Measurements from ENCODE around the gene CILP2. TPM values are rescaled to one million over a fixed set of nuclear protein-coding genes. Genes with fewer than 3 reads are reported as not detected.

Gene CILP2
- total and polyA plus RNA-seq, 4 donors, result 0.08 to 0.42 (median 0.09) TPM; not detected in 1

DNA sequence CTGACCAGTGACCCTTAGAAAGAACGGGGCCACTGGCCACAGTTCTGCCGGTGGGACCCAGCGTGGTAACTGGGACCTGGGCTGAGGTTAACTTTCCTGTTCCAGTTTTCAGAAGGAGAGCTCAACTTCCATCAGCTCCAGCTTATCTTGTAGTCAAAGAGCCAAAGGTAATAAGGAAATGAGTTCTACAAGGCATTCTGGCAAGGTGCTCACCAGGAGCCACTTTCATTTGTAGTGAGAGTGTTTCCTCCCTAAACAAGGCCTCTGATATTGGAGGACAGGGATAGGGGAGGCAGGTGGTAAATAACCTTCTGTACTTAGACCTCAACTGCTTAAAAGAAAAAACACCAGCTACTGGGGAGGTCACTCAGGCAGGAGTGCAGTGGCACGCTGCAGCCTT, 42.4 kb downstream of the CILP2 start:
- Histone ChIP-seq H3K27ac (ENCODE audit: low read depth in 1 of 2, low read length in 2 of 2) (no peak overlapping the region), H3K4me3 (ENCODE audit: low read depth in 1 of 3, low read length in 3 of 3) (no peak overlapping the region), H3K4me1 (ENCODE audit: control insufficient read depth in 4 of 4, insufficient read depth in 4 of 4, low read length in 3 of 4) (no peaks in the 10 kb centered on the region), H3K27me3 (ENCODE audit: control insufficient read depth in 4 of 4, insufficient read depth in 4 of 4, low read length in 3 of 4) (no peaks in the 10 kb centered on the region), H3K9me3 (ENCODE audit: control insufficient read depth in 4 of 4, low read length in 3 of 4) (no peaks in the 10 kb centered on the region), H3K36me3 (ENCODE audit: control insufficient read depth in 4 of 4, insufficient read depth in 3 of 4, low read depth in 1 of 4, low read length in 3 of 4) (no peaks in the 10 kb centered on the region), H3K9ac (ENCODE audit: low read depth in 1 of 2, low read length in 2 of 2) (no peak overlapping the region)
- 89% methylated on average over 4 of the region's 4 CpGs for WGBS
- DNase-seq (ENCODE audit: low spot score), result no peak
- no peak for TF ChIP-seq NR2F2 (IDR thresholded peaks at IDR 0.05)
- TF ChIP-seq, protein P1, sequence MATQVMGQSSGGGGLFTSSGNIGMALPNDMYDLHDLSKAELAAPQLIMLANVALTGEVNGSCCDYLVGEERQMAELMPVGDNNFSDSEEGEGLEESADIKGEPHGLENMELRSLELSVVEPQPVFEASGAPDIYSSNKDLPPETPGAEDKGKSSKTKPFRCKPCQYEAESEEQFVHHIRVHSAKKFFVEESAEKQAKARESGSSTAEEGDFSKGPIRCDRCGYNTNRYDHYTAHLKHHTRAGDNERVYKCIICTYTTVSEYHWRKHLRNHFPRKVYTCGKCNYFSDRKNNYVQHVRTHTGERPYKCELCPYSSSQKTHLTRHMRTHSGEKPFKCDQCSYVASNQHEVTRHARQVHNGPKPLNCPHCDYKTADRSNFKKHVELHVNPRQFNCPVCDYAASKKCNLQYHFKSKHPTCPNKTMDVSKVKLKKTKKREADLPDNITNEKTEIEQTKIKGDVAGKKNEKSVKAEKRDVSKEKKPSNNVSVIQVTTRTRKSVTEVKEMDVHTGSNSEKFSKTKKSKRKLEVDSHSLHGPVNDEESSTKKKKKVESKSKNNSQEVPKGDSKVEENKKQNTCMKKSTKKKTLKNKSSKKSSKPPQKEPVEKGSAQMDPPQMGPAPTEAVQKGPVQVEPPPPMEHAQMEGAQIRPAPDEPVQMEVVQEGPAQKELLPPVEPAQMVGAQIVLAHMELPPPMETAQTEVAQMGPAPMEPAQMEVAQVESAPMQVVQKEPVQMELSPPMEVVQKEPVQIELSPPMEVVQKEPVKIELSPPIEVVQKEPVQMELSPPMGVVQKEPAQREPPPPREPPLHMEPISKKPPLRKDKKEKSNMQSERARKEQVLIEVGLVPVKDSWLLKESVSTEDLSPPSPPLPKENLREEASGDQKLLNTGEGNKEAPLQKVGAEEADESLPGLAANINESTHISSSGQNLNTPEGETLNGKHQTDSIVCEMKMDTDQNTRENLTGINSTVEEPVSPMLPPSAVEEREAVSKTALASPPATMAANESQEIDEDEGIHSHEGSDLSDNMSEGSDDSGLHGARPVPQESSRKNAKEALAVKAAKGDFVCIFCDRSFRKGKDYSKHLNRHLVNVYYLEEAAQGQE (IDR thresholded peaks at IDR 0.05), result no peak
- TF ChIP-seq FOXA2 (IDR thresholded peaks at IDR 0.05), result no peak
- TF ChIP-seq RXRA (IDR thresholded peaks at IDR 0.05), result no peak
- TF ChIP-seq TAF1 (conservative IDR thresholded peaks at IDR 0.05), result no peak
- TF ChIP-seq, protein P2, sequence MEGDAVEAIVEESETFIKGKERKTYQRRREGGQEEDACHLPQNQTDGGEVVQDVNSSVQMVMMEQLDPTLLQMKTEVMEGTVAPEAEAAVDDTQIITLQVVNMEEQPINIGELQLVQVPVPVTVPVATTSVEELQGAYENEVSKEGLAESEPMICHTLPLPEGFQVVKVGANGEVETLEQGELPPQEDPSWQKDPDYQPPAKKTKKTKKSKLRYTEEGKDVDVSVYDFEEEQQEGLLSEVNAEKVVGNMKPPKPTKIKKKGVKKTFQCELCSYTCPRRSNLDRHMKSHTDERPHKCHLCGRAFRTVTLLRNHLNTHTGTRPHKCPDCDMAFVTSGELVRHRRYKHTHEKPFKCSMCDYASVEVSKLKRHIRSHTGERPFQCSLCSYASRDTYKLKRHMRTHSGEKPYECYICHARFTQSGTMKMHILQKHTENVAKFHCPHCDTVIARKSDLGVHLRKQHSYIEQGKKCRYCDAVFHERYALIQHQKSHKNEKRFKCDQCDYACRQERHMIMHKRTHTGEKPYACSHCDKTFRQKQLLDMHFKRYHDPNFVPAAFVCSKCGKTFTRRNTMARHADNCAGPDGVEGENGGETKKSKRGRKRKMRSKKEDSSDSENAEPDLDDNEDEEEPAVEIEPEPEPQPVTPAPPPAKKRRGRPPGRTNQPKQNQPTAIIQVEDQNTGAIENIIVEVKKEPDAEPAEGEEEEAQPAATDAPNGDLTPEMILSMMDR (IDR thresholded peaks at IDR 0.05; ENCODE audit: low read depth, low read length, missing input control), result no peak
- TF ChIP-seq EGR1 (IDR thresholded peaks at IDR 0.05; ENCODE audit: low read depth in 2 of 2), result no peak
- no peak for TF ChIP-seq RAD21 (IDR thresholded peaks at IDR 0.05)
- TF ChIP-seq GABPA (IDR thresholded peaks at IDR 0.05 in 1 of 2, conservative IDR thresholded peaks at IDR 0.05 in 1 of 2), result no peak
- no peak for TF ChIP-seq JUND (IDR thresholded peaks at IDR 0.05)
- TF ChIP-seq, protein P3, sequence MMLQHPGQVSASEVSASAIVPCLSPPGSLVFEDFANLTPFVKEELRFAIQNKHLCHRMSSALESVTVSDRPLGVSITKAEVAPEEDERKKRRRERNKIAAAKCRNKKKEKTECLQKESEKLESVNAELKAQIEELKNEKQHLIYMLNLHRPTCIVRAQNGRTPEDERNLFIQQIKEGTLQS (IDR thresholded peaks at IDR 0.05), result no peak
- TF ChIP-seq, protein P4, sequence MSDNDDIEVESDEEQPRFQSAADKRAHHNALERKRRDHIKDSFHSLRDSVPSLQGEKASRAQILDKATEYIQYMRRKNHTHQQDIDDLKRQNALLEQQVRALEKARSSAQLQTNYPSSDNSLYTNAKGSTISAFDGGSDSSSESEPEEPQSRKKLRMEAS (IDR thresholded peaks at IDR 0.05), result no peak
- TF ChIP-seq, protein P5, sequence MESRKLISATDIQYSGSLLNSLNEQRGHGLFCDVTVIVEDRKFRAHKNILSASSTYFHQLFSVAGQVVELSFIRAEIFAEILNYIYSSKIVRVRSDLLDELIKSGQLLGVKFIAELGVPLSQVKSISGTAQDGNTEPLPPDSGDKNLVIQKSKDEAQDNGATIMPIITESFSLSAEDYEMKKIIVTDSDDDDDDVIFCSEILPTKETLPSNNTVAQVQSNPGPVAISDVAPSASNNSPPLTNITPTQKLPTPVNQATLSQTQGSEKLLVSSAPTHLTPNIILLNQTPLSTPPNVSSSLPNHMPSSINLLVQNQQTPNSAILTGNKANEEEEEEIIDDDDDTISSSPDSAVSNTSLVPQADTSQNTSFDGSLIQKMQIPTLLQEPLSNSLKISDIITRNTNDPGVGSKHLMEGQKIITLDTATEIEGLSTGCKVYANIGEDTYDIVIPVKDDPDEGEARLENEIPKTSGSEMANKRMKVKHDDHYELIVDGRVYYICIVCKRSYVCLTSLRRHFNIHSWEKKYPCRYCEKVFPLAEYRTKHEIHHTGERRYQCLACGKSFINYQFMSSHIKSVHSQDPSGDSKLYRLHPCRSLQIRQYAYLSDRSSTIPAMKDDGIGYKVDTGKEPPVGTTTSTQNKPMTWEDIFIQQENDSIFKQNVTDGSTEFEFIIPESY (IDR thresholded peaks at IDR 0.05), result no peak
- TF ChIP-seq FOXA1 (IDR thresholded peaks at IDR 0.05), result no peak

DNA sequence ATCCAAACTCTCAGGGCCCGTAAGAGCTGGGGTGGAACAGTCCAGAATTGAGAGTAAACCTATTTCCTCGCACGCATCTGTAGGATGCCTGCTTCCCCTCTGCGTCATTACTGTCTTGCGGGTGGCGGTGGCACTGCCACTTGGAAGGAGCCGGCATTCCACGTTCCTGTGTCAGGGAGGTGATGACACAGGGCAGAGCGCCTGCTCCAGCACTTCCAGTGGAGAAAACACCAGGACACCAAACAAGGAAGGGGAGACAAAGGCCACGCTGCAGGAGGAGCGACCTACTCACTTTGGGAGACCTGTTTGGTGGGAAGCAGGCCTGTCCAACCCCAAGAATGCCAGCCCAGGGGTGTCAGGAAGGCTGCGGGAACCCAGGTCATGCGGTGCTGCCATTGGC, 43.3 kb downstream of the CILP2 start:
- WGBS, result 92% methylated on average over 13 of the region's 13 CpGs
- no peak for DNase-seq (ENCODE audit: low spot score)
- Histone ChIP-seq H3K27me3 (ENCODE audit: control insufficient read depth in 4 of 4, insufficient read depth in 4 of 4, low read length in 3 of 4) (no peaks in the 10 kb centered on the region), H3K4me3 (ENCODE audit: low read depth in 1 of 3, low read length in 3 of 3) (no peak overlapping the region), H3K9me3 (ENCODE audit: control insufficient read depth in 4 of 4, low read length in 3 of 4) (no peaks in the 10 kb centered on the region), H3K27ac (ENCODE audit: low read depth in 1 of 2, low read length in 2 of 2) (no peak overlapping the region), H3K4me1 (ENCODE audit: control insufficient read depth in 4 of 4, insufficient read depth in 4 of 4, low read length in 3 of 4) (no peaks in the 10 kb centered on the region), H3K9ac (ENCODE audit: low read depth in 1 of 2, low read length in 2 of 2) (no peak overlapping the region), H3K36me3 (ENCODE audit: control insufficient read depth in 4 of 4, insufficient read depth in 3 of 4, low read depth in 1 of 4, low read length in 3 of 4) (no peaks in the 10 kb centered on the region)
- TF ChIP-seq RXRA (IDR thresholded peaks at IDR 0.05) (no peak), GABPA (IDR thresholded peaks at IDR 0.05 in 1 of 2, conservative IDR thresholded peaks at IDR 0.05 in 1 of 2) (no peak), SP1 (IDR thresholded peaks at IDR 0.05) (no peak), HNF4G (IDR thresholded peaks at IDR 0.05) (no peak), EGR1 (IDR thresholded peaks at IDR 0.05; ENCODE audit: low read depth in 2 of 2) (no peak), FOXA1 (IDR thresholded peaks at IDR 0.05) (no peak), TAF1 (conservative IDR thresholded peaks at IDR 0.05) (no peak), FOXA2 (IDR thresholded peaks at IDR 0.05) (no peak), YY1 (IDR thresholded peaks at IDR 0.05) (no peak), RAD21 (IDR thresholded peaks at IDR 0.05) (no peak), HNF4A (conservative IDR thresholded peaks at IDR 0.05) (no peak)
- TF ChIP-seq, protein P3 (IDR thresholded peaks at IDR 0.05), result no peak
- TF ChIP-seq, protein P1 (IDR thresholded peaks at IDR 0.05), result no peak

Measured in liver (tissue), 9 donors.